HepG2 (cell line): Measurements from ENCODE around the gene ZNF687. TPM values are rescaled to one million over a fixed set of nuclear protein-coding genes. Genes with fewer than 3 reads are reported as not detected.

Experiments
- AGO2 ChIP-seq: fragments of 200-400 bp; formaldehyde crosslinking; optimal IDR thresholded peaks from 2 replicates; pipeline ENCODE3; 2017; ENCODE audit warnings: mild to moderate bottlenecking, low read depth, low read length, moderate library complexity
- HMGA1 ChIP-seq: sonication (generic); formaldehyde crosslinking; conservative IDR thresholded peaks from 2 replicates; pipeline ENCODE4 v1.4.0; 2020; ENCODE audit warnings: missing genetic modification reagents
- IKZF4 ChIP-seq: sonication (generic); formaldehyde crosslinking; IDR thresholded peaks from 2 replicates; pipeline ENCODE4 v1.5.1; 2020; ENCODE audit warnings: borderline replicate concordance, mild to moderate bottlenecking, low read depth, missing genetic modification reagents; ENCODE audit errors: not compliant biosample characterization
- JDP2 ChIP-seq: sonication (generic); formaldehyde crosslinking; IDR thresholded peaks from 2 replicates; pipeline ENCODE4 v1.8.1; 2022; ENCODE audit warnings: missing genetic modification reagents, borderline replicate concordance
- MAF1 ChIP-seq: sonication (generic); formaldehyde crosslinking; IDR thresholded peaks from 2 replicates; pipeline ENCODE4 v1.5.0; 2020; ENCODE audit warnings: missing genetic modification reagents, borderline replicate concordance
- MAFG ChIP-seq: sonication (generic); formaldehyde crosslinking; IDR thresholded peaks from 2 replicates; pipeline ENCODE4 v1.5.1; 2020; ENCODE audit warnings: mild to moderate bottlenecking, missing genetic modification reagents
- MLX ChIP-seq: IDR thresholded peaks from 2 replicates; pipeline ENCODE4 v1.6.1; 2016
- PHF5A ChIP-seq: IDR thresholded peaks from one replicate; pipeline ENCODE4 v1.6.1; 2018; ENCODE audit warnings: low read depth, missing genetic modification reagents; ENCODE audit not compliant: unreplicated experiment
- RFXAP ChIP-seq: sonication (generic); formaldehyde crosslinking; IDR thresholded peaks from 2 replicates; pipeline ENCODE4 v1.4.0; 2020; ENCODE audit warnings: missing genetic modification reagents, borderline replicate concordance
- ZNF225 ChIP-seq: sonication (generic); formaldehyde crosslinking; IDR thresholded peaks from 2 replicates; pipeline ENCODE4 v1.4.0; 2020; ENCODE audit warnings: mild to moderate bottlenecking, missing genetic modification reagents
- ZNF263 ChIP-seq: sonication (generic); formaldehyde crosslinking; IDR thresholded peaks from 2 replicates; pipeline ENCODE4 v1.4.0; 2020; ENCODE audit warnings: missing genetic modification reagents
- ZNF644 ChIP-seq: IDR thresholded peaks from 2 replicates; pipeline ENCODE4 v1.6.1; 2016; ENCODE audit warnings: low read depth
- ZNF780A ChIP-seq: sonication (generic); formaldehyde crosslinking; IDR thresholded peaks from 2 replicates; pipeline ENCODE4 v1.8.0; 2022; ENCODE audit warnings: mild to moderate bottlenecking, missing genetic modification reagents, moderate library complexity
- ZSCAN22 ChIP-seq: sonication (generic); formaldehyde crosslinking; IDR thresholded peaks from 2 replicates; pipeline ENCODE4 v1.4.0; 2020; ENCODE audit warnings: mild to moderate bottlenecking, missing genetic modification reagents
- polyA plus RNA-seq, 8 experiments: library from polyadenylated mRNA; depleted of rRNA in 3 of 8; stranded (reverse) in 7 of 8; unstranded in 1 of 8; fragments of >200 nt; fragmentation: Illumina TruSeq in 4 of 8; extraction: Trizol in 4 of 8; gene quantifications; 2 replicates each; pipeline versions ENCODE4 v1.2.1 to v1.2.3, GENCODE V29; 2011 to 2016; ENCODE audit warnings: low read depth in 4 of 8, missing spikeins in 1 of 8, mixed read lengths in 1 of 8; ENCODE audit not compliant: insufficient read depth in 1 of 8
- total RNA-seq, 5 experiments: library from RNA; depleted of rRNA; stranded (reverse); fragments of >200 nt; fragmentation: Illumina TruSeq; extraction: Trizol; gene quantifications; 2 replicates each; pipeline ENCODE4 v1.2.3, GENCODE V29; 2016; ENCODE audit warnings: low read depth in 1 of 5
- TF ChIP-seq, protein P1 (sequence below): sonication (generic); formaldehyde crosslinking; IDR thresholded peaks from one replicate; pipeline ENCODE4 v1.5.1; 2020; ENCODE audit warnings: mild to moderate bottlenecking, missing genetic modification reagents; ENCODE audit errors: not compliant biosample characterization
- TF ChIP-seq, protein P2 (sequence below): sonication (generic); formaldehyde crosslinking; IDR thresholded peaks from 2 replicates; pipeline ENCODE4 v1.5.1; 2020; ENCODE audit warnings: mild to moderate bottlenecking, missing genetic modification reagents, borderline replicate concordance
- TF ChIP-seq, protein P3 (sequence below): sonication (generic); formaldehyde crosslinking; IDR thresholded peaks from 2 replicates; pipeline ENCODE4 v1.9.0; 2021; ENCODE audit warnings: missing genetic modification reagents, mild to moderate bottlenecking, borderline replicate concordance

The ZNF687 gene
- total and polyA plus RNA-seq, 2 of the 13 experiments (the other 11 are each of a cell fraction or from before 2014, with no cell fraction given): 14.1 to 16.5 TPM

GRCh38 chr1:151282883-151283725 lies 1.0 kb downstream of the ZNF687 start (continued):
- TF ChIP-seq, protein P1, sequence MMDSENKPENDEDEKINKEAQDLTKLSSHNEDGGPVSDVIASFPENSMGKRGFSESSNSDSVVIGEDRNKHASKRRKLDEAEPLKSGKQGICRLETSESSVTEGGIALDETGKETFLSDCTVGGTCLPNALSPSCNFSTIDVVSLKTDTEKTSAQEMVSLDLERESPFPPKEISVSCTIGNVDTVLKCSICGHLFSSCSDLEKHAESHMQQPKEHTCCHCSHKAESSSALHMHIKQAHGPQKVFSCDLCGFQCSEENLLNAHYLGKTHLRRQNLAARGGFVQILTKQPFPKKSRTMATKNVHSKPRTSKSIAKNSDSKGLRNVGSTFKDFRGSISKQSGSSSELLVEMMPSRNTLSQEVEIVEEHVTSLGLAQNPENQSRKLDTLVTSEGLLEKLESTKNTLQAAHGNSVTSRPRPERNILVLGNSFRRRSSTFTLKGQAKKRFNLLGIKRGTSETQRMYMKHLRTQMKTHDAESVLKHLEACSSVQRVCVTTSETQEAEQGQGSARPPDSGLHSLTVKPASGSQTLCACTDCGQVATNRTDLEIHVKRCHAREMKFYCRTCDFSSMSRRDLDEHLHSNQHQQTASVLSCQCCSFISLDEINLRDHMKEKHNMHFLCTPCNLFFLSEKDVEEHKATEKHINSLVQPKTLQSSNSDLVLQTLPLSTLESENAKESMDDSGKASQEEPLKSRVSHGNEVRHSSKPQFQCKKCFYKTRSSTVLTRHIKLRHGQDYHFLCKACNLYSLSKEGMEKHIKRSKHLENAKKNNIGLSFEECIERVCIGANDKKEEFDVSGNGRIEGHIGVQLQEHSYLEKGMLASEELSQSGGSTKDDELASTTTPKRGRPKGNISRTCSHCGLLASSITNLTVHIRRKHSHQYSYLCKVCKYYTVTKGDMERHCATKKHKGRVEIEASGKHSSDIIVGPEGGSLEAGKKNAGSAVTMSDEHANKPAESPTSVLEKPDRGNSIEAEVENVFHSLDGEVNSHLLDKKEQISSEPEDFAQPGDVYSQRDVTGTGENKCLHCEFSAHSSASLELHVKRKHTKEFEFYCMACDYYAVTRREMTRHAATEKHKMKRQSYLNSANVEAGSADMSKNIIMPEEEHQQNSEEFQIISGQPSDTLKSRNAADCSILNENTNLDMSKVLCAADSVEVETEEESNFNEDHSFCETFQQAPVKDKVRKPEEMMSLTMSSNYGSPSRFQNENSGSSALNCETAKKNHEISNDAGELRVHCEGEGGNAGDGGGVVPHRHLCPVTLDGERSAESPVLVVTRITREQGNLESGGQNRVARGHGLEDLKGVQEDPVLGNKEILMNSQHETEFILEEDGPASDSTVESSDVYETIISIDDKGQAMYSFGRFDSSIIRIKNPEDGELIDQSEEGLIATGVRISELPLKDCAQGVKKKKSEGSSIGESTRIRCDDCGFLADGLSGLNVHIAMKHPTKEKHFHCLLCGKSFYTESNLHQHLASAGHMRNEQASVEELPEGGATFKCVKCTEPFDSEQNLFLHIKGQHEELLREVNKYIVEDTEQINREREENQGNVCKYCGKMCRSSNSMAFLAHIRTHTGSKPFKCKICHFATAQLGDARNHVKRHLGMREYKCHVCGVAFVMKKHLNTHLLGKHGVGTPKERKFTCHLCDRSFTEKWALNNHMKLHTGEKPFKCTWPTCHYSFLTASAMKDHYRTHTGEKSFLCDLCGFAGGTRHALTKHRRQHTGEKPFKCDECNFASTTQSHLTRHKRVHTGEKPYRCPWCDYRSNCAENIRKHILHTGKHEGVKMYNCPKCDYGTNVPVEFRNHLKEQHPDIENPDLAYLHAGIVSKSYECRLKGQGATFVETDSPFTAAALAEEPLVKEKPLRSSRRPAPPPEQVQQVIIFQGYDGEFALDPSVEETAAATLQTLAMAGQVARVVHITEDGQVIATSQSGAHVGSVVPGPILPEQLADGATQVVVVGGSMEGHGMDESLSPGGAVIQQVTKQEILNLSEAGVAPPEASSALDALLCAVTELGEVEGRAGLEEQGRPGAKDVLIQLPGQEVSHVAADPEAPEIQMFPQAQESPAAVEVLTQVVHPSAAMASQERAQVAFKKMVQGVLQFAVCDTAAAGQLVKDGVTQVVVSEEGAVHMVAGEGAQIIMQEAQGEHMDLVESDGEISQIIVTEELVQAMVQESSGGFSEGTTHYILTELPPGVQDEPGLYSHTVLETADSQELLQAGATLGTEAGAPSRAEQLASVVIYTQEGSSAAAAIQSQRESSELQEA (CRISPR knock-in tag): no peak
- no peak for TF ChIP-seq PHF5A (CRISPR knock-in tag)
- no peak for TF ChIP-seq JDP2
- TF ChIP-seq, protein P2, sequence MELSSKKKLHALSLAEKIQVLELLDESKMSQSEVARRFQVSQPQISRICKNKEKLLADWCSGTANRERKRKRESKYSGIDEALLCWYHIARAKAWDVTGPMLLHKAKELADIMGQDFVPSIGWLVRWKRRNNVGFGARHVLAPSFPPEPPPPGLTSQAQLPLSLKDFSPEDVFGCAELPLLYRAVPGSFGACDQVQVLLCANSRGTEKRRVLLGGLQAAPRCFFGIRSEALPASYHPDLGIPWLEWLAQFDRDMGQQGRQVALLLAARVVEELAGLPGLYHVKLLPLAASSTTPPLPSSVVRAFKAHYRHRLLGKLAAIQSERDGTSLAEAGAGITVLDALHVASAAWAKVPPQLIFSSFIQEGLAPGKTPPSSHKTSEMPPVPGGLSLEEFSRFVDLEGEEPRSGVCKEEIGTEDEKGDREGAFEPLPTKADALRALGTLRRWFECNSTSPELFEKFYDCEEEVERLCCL (CRISPR knock-in tag): peak; percentile 63; the same call in 1 of the 2 replicates
- no peak for TF ChIP-seq HMGA1 (CRISPR knock-in tag)
- no peak for TF ChIP-seq ZNF644 (CRISPR knock-in tag)
- no peak for TF ChIP-seq MAF1 (CRISPR knock-in tag)
- TF ChIP-seq ZNF263 (CRISPR knock-in tag): no peak
- no peak for TF ChIP-seq ZSCAN22 (CRISPR knock-in tag)
- TF ChIP-seq IKZF4 (CRISPR knock-in tag): no peak
- TF ChIP-seq, protein P3, sequence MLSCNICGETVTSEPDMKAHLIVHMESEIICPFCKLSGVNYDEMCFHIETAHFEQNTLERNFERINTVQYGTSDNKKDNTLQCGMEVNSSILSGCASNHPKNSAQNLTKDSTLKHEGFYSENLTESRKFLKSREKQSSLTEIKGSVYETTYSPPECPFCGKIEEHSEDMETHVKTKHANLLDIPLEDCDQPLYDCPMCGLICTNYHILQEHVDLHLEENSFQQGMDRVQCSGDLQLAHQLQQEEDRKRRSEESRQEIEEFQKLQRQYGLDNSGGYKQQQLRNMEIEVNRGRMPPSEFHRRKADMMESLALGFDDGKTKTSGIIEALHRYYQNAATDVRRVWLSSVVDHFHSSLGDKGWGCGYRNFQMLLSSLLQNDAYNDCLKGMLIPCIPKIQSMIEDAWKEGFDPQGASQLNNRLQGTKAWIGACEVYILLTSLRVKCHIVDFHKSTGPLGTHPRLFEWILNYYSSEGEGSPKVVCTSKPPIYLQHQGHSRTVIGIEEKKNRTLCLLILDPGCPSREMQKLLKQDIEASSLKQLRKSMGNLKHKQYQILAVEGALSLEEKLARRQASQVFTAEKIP (CRISPR knock-in tag): no peak
- no peak for TF ChIP-seq ZNF780A (CRISPR knock-in tag)
- TF ChIP-seq ZNF225 (CRISPR knock-in tag): no peak
- TF ChIP-seq MAFG: no peak
- TF ChIP-seq AGO2: peak; percentile 81
- no peak for TF ChIP-seq MLX (CRISPR knock-in tag)
- TF ChIP-seq RFXAP: no peak
